Neural progenitor cell (in vitro differentiated cells): ENCODE measurements around the gene VWA8. TPM values are rescaled to one million over a fixed set of nuclear protein-coding genes. Genes with fewer than 3 reads are reported as not detected.

Experiments
- DNase-seq: peaks from one replicate; pipeline ENCODE4 v3.0.0-alpha.2; 2016; ENCODE audit warnings: low spot score
- H2AFZ ChIP-seq: fragments of 200-600 bp; sonication (generic); replicated peaks from 2 replicates; pipeline ENCODE4 v1.6.1; 2016; ENCODE audit warnings: antibody characterized with exemption
- H3F3A ChIP-seq: fragments of 200-600 bp; sonication (generic); 2 replicates; pipeline ENCODE4 v1.6.1; 2016; ENCODE audit warnings: antibody characterized with exemption, low read depth
- H3K27ac ChIP-seq: fragments of 200-600 bp; sonication (generic); 2 replicates; pipeline ENCODE4 v1.5.1; 2016; ENCODE audit warnings: mild to moderate bottlenecking
- H3K27me3 ChIP-seq: fragments of 200-600 bp; sonication (generic); 2 replicates; pipeline ENCODE4 v1.6.1; 2016; ENCODE audit warnings: mild to moderate bottlenecking, moderate library complexity
- H3K36me3 ChIP-seq: fragments of 200-600 bp; sonication (generic); 2 replicates; pipeline ENCODE4 v1.5.1; 2016
- H3K4me1 ChIP-seq: fragments of 200-600 bp; sonication (generic); 2 replicates; pipeline ENCODE4 v1.6.1; 2016; ENCODE audit warnings: mixed run types
- H3K4me2 ChIP-seq: fragments of 200-600 bp; sonication (generic); 2 replicates; pipeline ENCODE4 v1.6.1; 2016
- H3K4me3 ChIP-seq: fragments of 200-600 bp; sonication (generic); 2 replicates; pipeline ENCODE4 v1.5.1; 2016
- H3K79me2 ChIP-seq: fragments of 200-600 bp; sonication (generic); 2 replicates; pipeline ENCODE4 v1.6.1; 2016; ENCODE audit warnings: low read depth
- H3K9ac ChIP-seq: fragments of 200-600 bp; sonication (generic); 2 replicates; pipeline ENCODE4 v1.6.1; 2016
- H3K9me3 ChIP-seq: fragments of 200-600 bp; sonication (generic); 2 replicates; pipeline ENCODE4 v1.5.1; 2016; ENCODE audit warnings: low read depth
- H4K20me1 ChIP-seq: fragments of 200-600 bp; sonication (generic); 2 replicates; pipeline ENCODE4 v1.6.1; 2016; ENCODE audit warnings: low read depth
- H3K27ac Mint-ChIP-seq: 3 replicates; pipeline ENCODE4 v1.8.0; 2021; ENCODE audit warnings: mixed read lengths
- H3K27me3 Mint-ChIP-seq: 2 replicates; pipeline ENCODE4 v1.8.0; 2022; ENCODE audit warnings: low read depth, mild to moderate bottlenecking, inconsistent platforms, moderate library complexity, mixed read lengths; ENCODE audit not compliant: insufficient read depth
- H3K36me3 Mint-ChIP-seq: 3 replicates; pipeline ENCODE4 v1.8.0; 2021; ENCODE audit warnings: mixed read lengths
- H3K4me1 Mint-ChIP-seq: 3 replicates; pipeline ENCODE4 v1.8.0; 2021; ENCODE audit warnings: mixed read lengths
- H3K4me3 Mint-ChIP-seq: 3 replicates; pipeline ENCODE4 v1.8.0; 2021; ENCODE audit warnings: mild to moderate bottlenecking, moderate library complexity, mixed read lengths
- H3K9me3 Mint-ChIP-seq: 3 replicates; pipeline ENCODE4 v1.8.0; 2020; ENCODE audit warnings: mixed read lengths
- CTCF ChIP-seq: fragments of 200-600 bp; sonication (generic); IDR thresholded peaks from 2 replicates; pipeline ENCODE4 v1.5.1; 2017; ENCODE audit warnings: antibody characterized with exemption, mild to moderate bottlenecking
- EZH2 ChIP-seq: fragments of 200-600 bp; sonication (generic); IDR thresholded peaks from 2 replicates; pipeline ENCODE4 v1.6.1; 2017; ENCODE audit warnings: antibody characterized with exemption, mild to moderate bottlenecking, moderate library complexity
- EZH2phosphoT487 ChIP-seq: fragments of 200-600 bp; sonication (generic); IDR thresholded peaks from 2 replicates; pipeline ENCODE4 v1.6.1; 2017; ENCODE audit warnings: antibody characterized with exemption
- total RNA-seq: library from RNA; depleted of rRNA; stranded (reverse); fragments of >200 nt; gene quantifications from 2 replicates; pipeline ENCODE4 v1.2.3, GENCODE V29; 2015; ENCODE audit warnings: low replicate concordance

The VWA8 gene
- total RNA-seq, 1 donor from 2014 or later: 12.6 TPM

- no peak overlapping the region for H3K27ac ChIP-seq
- no peaks in the 10 kb centered on the region for H3K79me2 ChIP-seq
- Mint-ChIP-seq H3K36me3 (peaks cover 21% of the 10 kb centered on the region), H3K4me3 (no peak overlapping the region), H3K27me3 (no peaks in the 10 kb centered on the region), H3K9me3 (no peaks in the 10 kb centered on the region), H3K27ac (no peak overlapping the region), H3K4me1 (no peaks in the 10 kb centered on the region)
- no peaks in the 10 kb centered on the region for H3K9me3 ChIP-seq
- no peak overlapping the region for H3K4me2 ChIP-seq
- no peaks in the 10 kb centered on the region for H3K27me3 ChIP-seq
- no peak overlapping the region for H2AFZ ChIP-seq
- no peak for TF ChIP-seq EZH2
- TF ChIP-seq EZH2phosphoT487: no peak
- TF ChIP-seq CTCF: no peak
- no peaks in the 10 kb centered on the region for H3F3A ChIP-seq
- no peaks in the 10 kb centered on the region for H3K4me1 ChIP-seq
- H4K20me1 ChIP-seq: no peaks in the 10 kb centered on the region
- no peak overlapping the region for H3K4me3 ChIP-seq
- peaks cover 8% of the 10 kb centered on the region for H3K36me3 ChIP-seq
- no peak overlapping the region for H3K9ac ChIP-seq
- DNase-seq: no peak
These were observed 144.9 kb downstream of the VWA8 start for GRCh38 chr13:41816057-41816456.

GRCh38 chr13:41813426-41813825 lies 147.5 kb downstream of the VWA8 start:
- Histone ChIP-seq H3K4me2 (no peak overlapping the region), H3K4me3 (no peak overlapping the region), H4K20me1 (no peaks in the 10 kb centered on the region), H3K36me3 (peaks cover 8% of the 10 kb centered on the region), H3K27ac (no peak overlapping the region), H2AFZ (no peak overlapping the region), H3K27me3 (no peaks in the 10 kb centered on the region), H3K4me1 (no peaks in the 10 kb centered on the region), H3K9ac (no peak overlapping the region), H3K79me2 (no peaks in the 10 kb centered on the region), H3K9me3 (no peaks in the 10 kb centered on the region), H3F3A (no peaks in the 10 kb centered on the region)
- Mint-ChIP-seq H3K36me3 (peaks cover 23% of the 10 kb centered on the region), H3K4me1 (no peaks in the 10 kb centered on the region), H3K27ac (no peak overlapping the region), H3K4me3 (no peak overlapping the region), H3K27me3 (no peaks in the 10 kb centered on the region), H3K9me3 (no peaks in the 10 kb centered on the region)
- no peak for DNase-seq
- no peak for TF ChIP-seq CTCF
- TF ChIP-seq EZH2: no peak
- no peak for TF ChIP-seq EZH2phosphoT487

- Mint-ChIP-seq H3K9me3 (no peaks in the 10 kb centered on the region), H3K27me3 (no peaks in the 10 kb centered on the region), H3K36me3 (peaks cover 25% of the 10 kb centered on the region), H3K4me3 (no peak overlapping the region), H3K4me1 (no peaks in the 10 kb centered on the region), H3K27ac (no peak overlapping the region)
- Histone ChIP-seq H3K27me3 (no peaks in the 10 kb centered on the region), H3K4me3 (no peak overlapping the region), H4K20me1 (no peaks in the 10 kb centered on the region), H3K4me1 (no peaks in the 10 kb centered on the region), H3F3A (no peaks in the 10 kb centered on the region), H3K36me3 (peaks cover 8% of the 10 kb centered on the region), H2AFZ (no peak overlapping the region), H3K9ac (no peak overlapping the region), H3K79me2 (no peaks in the 10 kb centered on the region), H3K9me3 (no peaks in the 10 kb centered on the region), H3K4me2 (no peak overlapping the region), H3K27ac (no peak overlapping the region)
- TF ChIP-seq CTCF: no peak
- TF ChIP-seq EZH2: no peak
- TF ChIP-seq EZH2phosphoT487: no peak
- no peak for DNase-seq
These were observed 148.1 kb downstream of the VWA8 start for GRCh38 chr13:41812851-41813250.
